ENCODE data around the gene SLC5A2. TPM values are rescaled to one million over a fixed set of nuclear protein-coding genes. Genes with fewer than 3 reads are reported as not detected.
A peak's percentile ranks its signal among the peaks of the same experiment; 100 is the strongest.

The SLC5A2 gene
- total RNA-seq, 2 experiments from 2014 or later, result not detected

DNA sequence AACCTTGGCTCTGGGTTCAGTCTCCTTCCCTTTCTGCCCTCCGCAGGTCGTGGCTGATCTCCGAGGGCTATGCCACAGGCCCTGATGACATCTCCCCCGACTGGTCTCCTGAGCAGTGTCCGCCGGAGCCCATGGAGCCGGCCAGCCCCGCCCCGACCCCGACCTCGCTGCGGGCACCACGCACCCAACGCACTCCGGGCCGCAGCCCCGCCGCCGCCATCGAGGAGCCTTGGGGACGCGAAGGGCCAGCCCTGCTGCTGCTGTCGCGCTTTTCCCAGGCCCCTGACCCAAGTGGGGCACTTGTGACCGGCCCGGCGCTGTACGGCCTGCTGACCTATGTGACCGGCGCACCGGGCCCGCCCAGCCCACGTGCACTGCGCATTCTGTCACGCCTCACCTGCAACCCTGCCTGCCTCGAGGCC lies 18.6 kb upstream of the SLC5A2 start:
- CTCF ChIA-PET, result interaction anchor here (0.6 to 1.2 kb wide), 2 partner anchors 39 to 405 kb away, joined by 3 read pairs; no protein-coding TSS in a partner anchor
- no peak overlapping the region for H3K4me3 Mint-ChIP-seq
- H3K4me1 Mint-ChIP-seq, result peaks cover 34% of the 10 kb centered on the region
- H3K9me3 Mint-ChIP-seq (ENCODE audit: low read depth), result no peaks in the 10 kb centered on the region
- no peak overlapping the region for H3K27ac Mint-ChIP-seq
- no peak for ATAC-seq
- H3K27me3 Mint-ChIP-seq, result no peaks in the 10 kb centered on the region
- H3K36me3 Mint-ChIP-seq, result peaks cover 18% of the 10 kb centered on the region
- no peak for DNase-seq

DNA sequence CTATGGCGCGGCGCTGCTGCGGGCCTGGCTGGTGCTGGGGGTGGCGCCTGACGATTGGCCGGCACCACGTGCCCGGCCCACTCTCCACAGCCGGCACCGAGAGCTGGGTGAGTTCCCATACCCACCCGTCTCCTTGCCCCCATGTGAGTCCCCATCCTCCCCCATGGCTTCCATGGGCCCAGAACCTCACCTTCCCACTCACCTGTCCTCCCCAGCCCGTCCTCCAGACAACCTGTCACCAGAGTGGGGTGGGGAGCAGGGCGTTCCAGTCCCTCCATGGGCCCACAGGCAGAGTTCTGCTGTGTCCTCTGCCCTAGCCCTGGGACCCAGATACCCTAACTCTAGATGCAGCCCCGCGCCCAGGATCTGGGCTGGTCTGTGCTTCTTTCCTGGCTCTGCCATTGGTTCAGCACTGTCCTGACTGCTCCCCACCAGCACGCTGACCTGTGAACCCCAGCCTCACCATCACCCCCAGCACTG lies 18.1 kb upstream of the SLC5A2 start:
- H3K36me3 Mint-ChIP-seq, result peaks cover 18% of the 10 kb centered on the region
- H3K4me3 Mint-ChIP-seq, result no peak overlapping the region
- ATAC-seq (no peak), DNase-seq (no peak)
- H3K4me1 Mint-ChIP-seq, result peaks cover 34% of the 10 kb centered on the region
- H3K27me3 Mint-ChIP-seq, result no peaks in the 10 kb centered on the region
- no peaks in the 10 kb centered on the region for H3K9me3 Mint-ChIP-seq (ENCODE audit: low read depth)
- CTCF ChIA-PET, result no interaction called here
- no peak overlapping the region for H3K27ac Mint-ChIP-seq

DNA sequence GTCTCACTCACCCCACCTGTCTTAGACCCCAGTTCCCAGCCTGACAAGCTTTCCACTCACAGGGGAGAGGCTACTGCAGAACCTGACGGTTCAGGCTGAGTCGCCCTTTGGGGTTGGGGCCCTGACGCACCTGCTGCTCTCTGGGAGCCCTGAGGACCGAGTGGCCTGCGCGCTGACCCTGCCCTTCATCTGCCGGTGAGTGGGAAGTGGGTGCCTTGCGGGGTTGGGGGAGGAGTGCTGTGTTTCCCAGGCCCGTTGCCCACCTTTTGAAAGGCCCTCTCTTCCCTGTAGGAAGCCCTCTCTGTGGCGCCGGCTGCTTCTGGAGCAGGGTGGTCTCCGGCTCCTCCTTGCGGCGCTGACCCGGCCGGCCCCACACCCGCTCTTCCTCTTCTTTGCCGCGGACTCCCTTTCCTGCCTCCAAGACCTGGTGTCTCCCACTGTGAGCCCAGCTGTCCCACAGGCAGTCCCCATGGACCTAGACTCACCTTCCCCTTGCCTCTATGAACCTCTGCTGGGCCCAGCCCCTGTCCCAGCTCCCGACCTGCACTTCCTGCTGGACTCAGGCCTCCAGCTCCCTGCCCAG lies 17.0 kb upstream of the SLC5A2 start:
- H3K9me3 Mint-ChIP-seq (ENCODE audit: low read depth), result no peaks in the 10 kb centered on the region
- CTCF ChIA-PET, result no interaction called here
- H3K4me1 Mint-ChIP-seq, result peaks cover 24% of the 10 kb centered on the region
- no peak overlapping the region for H3K27ac Mint-ChIP-seq
- H3K36me3 Mint-ChIP-seq, result peaks cover 18% of the 10 kb centered on the region
- DNase-seq (no peak), ATAC-seq (no peak)
- H3K4me3 Mint-ChIP-seq, result no peak overlapping the region
- H3K27me3 Mint-ChIP-seq, result peaks cover 4% of the 10 kb centered on the region

DNA sequence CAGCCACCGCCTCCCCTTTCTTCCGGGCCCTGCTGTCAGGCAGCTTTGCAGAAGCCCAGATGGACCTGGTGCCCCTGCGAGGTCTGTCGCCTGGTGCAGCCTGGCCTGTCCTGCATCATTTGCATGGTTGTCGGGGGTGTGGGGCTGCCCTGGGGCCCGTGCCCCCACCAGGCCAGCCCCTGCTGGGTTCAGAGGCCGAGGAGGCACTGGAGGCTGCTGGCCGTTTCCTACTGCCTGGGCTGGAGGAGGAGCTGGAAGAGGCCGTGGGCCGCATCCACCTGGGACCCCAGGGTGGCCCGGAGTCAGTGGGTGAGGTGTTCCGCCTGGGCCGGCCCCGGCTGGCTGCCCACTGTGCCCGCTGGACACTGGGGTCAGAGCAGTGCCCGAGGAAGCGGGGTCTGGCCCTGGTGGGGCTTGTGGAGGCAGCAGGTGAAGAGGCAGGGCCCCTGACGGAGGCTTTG lies 16.5 kb upstream of the SLC5A2 start:
- no peak overlapping the region for H3K4me3 Mint-ChIP-seq
- H3K4me1 Mint-ChIP-seq, result peaks cover 18% of the 10 kb centered on the region
- no peak for DNase-seq
- no peak for ATAC-seq
- CTCF ChIA-PET, result no interaction called here
- H3K9me3 Mint-ChIP-seq (ENCODE audit: low read depth), result no peaks in the 10 kb centered on the region
- H3K36me3 Mint-ChIP-seq, result peaks cover 18% of the 10 kb centered on the region
- peaks cover 9% of the 10 kb centered on the region for H3K27me3 Mint-ChIP-seq
- peak overlapping the region; percentile 75 for H3K27ac Mint-ChIP-seq

DNA sequence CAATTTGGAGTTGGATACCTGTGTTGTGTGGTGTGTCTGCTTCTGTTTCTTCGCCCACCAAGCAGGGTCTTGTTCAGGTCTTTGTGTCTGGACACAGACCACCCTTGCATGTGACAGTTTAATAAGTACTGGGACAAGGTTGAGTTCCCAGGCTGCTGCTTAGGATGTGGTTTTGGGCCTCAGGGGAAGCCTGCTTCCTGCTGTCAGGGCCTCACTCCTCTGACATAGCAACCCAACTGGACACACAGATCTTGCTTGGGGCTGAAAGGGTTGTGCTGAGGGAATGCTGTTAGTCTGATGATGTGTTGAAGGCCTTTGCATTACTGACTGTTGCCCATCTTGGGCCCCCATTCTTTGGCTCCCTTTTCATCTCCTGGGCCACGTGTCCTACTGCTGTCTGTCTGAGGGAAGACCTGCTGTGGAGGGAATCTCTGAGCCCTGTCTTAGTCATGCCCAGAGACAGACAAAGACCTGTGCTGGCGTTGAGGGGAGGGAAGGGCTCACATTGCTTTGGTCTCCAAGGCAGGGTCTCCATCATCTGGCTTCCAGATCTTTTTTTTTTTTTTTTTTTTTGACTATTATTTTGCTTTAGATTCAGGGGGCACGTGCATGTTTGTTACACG lies 15.7 kb upstream of the SLC5A2 start:
- Mint-ChIP-seq H3K4me1 (peaks cover 18% of the 10 kb centered on the region), H3K9me3 (ENCODE audit: low read depth) (no peaks in the 10 kb centered on the region), H3K4me3 (no peak overlapping the region), H3K36me3 (peaks cover 18% of the 10 kb centered on the region), H3K27ac (peak overlapping the region; percentile 75), H3K27me3 (peaks cover 13% of the 10 kb centered on the region)
- DNase-seq (no peak), ATAC-seq (peak; percentile 63)
- CTCF ChIA-PET, result no interaction called here

DNA sequence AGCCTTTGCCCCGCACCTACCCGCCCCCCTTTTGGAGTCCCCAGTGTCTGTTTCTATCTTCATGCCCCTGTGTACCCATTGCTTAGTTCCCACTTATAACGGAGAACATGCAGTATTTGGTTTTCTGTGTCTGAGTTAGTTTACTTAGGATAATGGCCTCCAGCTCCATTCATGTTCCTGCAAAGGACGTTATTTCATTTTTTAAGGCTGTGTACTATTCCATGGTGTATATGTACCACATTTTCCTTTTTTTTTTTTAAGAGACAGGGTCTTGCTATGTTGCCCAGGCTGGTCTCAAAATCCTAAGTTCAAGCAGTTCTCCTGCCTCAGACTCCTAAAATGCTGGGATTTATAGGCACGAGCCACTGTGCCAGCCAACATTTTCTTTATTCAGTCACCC lies 15.1 kb upstream of the SLC5A2 start:
- peaks cover 19% of the 10 kb centered on the region for H3K27me3 Mint-ChIP-seq
- H3K9me3 Mint-ChIP-seq (ENCODE audit: low read depth), result no peaks in the 10 kb centered on the region
- CTCF ChIA-PET, result interaction anchor here (1.5 to 2.3 kb wide), 2 partner anchors 8 to 401 kb away, joined by 3 to 14 read pairs; partner anchors contain the start of gene ARMC5
- ATAC-seq (no peak), DNase-seq (no peak)
- no peak overlapping the region for H3K4me3 Mint-ChIP-seq
- H3K27ac Mint-ChIP-seq, result peak overlapping the region; percentile 50
- peaks cover 17% of the 10 kb centered on the region for H3K36me3 Mint-ChIP-seq
- H3K4me1 Mint-ChIP-seq, result peaks cover 24% of the 10 kb centered on the region

DNA sequence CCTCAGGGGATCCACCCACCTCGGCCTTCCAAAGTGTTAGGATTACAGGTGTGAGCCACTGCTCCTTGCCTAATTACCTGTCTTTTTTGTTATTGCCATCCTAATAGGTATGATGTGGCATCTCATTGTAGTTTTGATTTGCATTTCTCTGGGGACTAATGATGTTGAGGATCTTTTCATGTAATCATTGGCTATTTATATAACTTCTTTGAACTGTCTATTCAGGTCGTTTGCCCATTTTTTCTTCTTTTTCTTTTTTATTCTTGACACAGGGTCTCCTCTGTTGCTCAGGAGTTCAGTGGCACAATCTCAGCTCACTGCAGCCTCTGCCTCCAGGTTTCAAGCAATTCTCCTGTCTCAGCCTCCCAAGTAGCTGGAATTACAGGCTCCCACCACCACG lies 12.3 kb upstream of the SLC5A2 start:
- Mint-ChIP-seq H3K4me3 (no peak overlapping the region), H3K9me3 (ENCODE audit: low read depth) (no peaks in the 10 kb centered on the region), H3K27me3 (peaks cover 32% of the 10 kb centered on the region), H3K27ac (no peak overlapping the region), H3K4me1 (peaks cover 25% of the 10 kb centered on the region), H3K36me3 (peaks cover 4% of the 10 kb centered on the region)
- CTCF ChIA-PET, result interaction anchor here (1.9 kb wide), 1 partner anchor 10 kb away, joined by 7 read pairs; no protein-coding TSS in a partner anchor
- DNase-seq (no peak), ATAC-seq (no peak)

DNA sequence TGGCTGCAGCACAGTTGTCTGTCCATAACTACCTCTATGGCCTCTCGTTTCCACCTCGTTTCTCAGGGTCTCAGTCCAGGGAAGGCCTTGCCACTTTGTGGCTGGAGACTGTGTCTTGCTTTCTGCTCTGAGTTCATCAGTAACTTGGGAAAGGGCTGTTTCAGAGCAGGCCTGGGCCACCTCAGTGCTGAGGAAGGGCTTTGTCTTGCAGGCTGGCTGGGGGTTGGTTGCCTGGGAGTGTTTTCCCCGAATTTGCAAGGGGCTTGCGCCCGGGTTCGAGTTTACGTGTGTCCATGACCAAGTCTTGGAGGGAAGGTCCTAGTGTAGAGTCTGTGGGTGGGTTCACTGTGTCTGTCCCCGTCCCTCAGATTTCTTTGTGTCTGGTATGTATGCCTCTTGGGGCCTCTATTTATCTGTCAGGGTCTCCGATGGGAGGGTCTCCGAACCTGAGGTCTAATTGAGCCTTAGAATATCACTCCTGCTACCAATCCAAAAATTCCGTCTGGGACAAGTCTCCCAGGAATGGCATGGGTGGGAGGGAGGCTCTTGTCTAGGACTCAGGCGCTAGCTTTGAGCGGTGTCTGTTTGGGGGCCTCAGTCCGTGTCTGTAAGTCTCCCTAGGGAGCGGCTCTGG lies 11.6 kb upstream of the SLC5A2 start:
- H3K4me3 Mint-ChIP-seq, result no peak overlapping the region
- DNase-seq (no peak), ATAC-seq (no peak)
- peaks cover 29% of the 10 kb centered on the region for H3K4me1 Mint-ChIP-seq
- CTCF ChIA-PET, result interaction anchor here (1.9 kb wide), 1 partner anchor 11 kb away, joined by 7 read pairs; no protein-coding TSS in a partner anchor
- H3K27me3 Mint-ChIP-seq, result peaks cover 39% of the 10 kb centered on the region
- peaks cover 3% of the 10 kb centered on the region for H3K36me3 Mint-ChIP-seq
- H3K9me3 Mint-ChIP-seq (ENCODE audit: low read depth), result no peaks in the 10 kb centered on the region
- no peak overlapping the region for H3K27ac Mint-ChIP-seq

DNA sequence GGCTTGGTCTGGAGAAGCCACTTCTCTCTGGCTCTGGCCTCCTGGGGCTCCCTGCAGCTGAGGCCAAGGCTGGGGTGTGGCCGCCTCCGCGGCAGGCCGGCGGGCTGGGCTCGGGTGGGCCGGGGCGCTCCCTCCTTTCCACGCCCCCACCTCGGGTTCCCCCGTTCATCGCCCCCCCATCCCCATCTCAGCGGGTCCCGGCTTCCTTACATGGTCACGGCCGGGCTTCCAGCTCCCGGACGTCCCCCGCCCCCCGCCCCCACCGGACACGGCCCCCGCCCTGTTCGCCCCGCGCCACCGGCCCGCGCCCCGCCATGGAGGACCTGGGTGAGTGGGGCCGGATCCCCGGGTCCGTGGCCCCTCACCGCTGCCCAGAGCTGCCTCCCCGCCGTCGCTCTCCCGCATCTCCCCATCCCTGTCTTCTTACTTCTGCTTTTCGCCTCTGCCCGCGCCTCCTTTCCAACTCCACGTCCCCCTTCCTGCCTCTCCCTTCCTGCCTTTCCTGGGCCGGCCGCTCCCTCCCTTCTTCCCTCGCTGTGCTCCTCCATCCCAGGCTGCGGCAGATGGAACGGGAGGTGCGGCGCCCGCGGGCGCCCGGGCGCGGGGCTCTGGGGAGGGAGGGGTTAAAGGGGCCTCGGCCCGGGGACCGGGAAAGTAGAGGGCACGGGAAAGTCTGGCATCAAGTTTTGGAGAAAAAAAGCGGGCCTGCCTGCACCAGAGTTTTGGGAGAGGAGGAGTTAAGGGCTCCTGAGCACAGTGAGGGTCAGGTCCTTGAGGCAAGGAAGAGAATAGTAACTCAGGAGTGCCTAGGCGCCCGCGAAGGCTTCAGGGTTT lies 10.8 kb upstream of the SLC5A2 start, which contains the start of gene TGFB1I1:
Gene TGFB1I1 (plus strand): TSS at position 278 of the 834 bp plus-strand sequence. CDS start 37 bp downstream, at position 315.
- no peak for DNase-seq
- no peak for ATAC-seq
- Mint-ChIP-seq H3K4me3 (peak within 1 kb of the TSS; percentile 47), H3K4me1 (peaks cover 25% of the 10 kb centered on the region), H3K9me3 (ENCODE audit: low read depth) (no peaks in the 10 kb centered on the region), H3K27me3 (peaks cover 39% of the 10 kb centered on the region), H3K36me3 (peaks cover 1% of the 10 kb centered on the region), H3K27ac (no peak within 1 kb of the TSS)
- CTCF ChIA-PET, result interaction anchor here (1.9 kb wide), 1 partner anchor 12 kb away, joined by 7 read pairs; no protein-coding TSS in a partner anchor

DNA sequence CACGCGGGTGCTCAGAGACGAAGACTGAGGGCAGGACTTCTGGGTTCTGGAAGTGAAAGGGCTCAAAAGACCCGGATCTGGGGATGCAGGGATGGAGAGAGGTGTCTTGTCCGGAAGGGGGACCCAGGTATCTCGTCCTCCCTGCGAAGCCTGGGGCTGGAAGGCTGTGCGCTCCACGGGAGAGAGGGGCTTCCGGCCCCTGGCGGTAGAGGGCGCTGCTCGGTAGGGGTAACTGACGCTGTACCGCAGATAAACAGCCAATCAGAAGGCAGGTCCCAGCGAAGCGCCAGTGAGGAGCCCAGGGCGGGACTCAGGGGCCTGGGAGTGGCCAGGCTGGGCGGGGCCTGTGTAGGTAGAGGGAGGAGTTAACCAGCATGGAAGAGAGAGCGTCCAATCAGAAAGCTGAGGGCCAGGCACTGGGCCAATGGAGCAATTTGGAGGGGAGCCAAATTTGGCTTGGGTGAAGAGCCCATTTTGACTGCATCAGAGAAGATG lies 10.2 kb upstream of the SLC5A2 start:
- no peaks in the 10 kb centered on the region for H3K36me3 Mint-ChIP-seq
- H3K27me3 Mint-ChIP-seq, result peaks cover 42% of the 10 kb centered on the region
- peak overlapping the region; percentile 47 for H3K4me3 Mint-ChIP-seq
- H3K27ac Mint-ChIP-seq, result no peak overlapping the region
- no peaks in the 10 kb centered on the region for H3K9me3 Mint-ChIP-seq (ENCODE audit: low read depth)
- ATAC-seq, result peak; percentile 29
- CTCF ChIA-PET, result no interaction called here
- peak; percentile 62 for DNase-seq
- peaks cover 19% of the 10 kb centered on the region for H3K4me1 Mint-ChIP-seq

DNA sequence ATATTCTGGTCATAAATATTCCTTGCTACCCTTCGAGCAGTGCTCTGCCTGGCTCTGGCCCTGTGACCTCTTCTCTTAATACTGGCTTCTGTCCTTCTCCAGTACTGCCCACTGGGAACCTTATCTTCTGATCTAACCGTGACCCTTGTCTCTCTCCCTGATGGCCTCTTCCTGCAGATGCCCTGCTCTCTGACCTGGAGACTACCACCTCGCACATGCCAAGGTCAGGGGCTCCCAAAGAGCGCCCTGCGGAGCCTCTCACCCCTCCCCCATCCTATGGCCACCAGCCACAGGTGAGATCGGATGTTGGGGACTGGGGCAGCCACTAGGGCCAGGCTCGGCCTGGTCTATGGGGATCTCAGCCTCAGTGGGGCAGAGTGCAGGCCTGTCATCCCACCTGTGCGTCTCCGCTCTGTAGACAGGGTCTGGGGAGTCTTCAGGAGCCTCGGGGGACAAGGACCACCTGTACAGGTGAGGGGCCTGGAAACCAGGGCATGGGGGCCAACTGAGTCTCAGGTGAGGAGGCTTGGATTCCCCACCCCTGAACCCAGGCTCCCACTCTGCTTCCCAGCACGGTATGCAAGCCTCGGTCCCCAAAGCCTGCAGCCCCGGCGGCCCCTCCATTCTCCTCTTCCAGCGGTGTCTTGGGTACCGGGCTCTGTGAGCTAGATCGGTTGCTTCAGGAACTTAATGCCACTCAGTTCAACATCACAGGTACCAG lies 9.5 kb upstream of the SLC5A2 start:
- Mint-ChIP-seq H3K4me1 (peaks cover 17% of the 10 kb centered on the region), H3K36me3 (no peaks in the 10 kb centered on the region), H3K4me3 (no peak overlapping the region), H3K27ac (no peak overlapping the region), H3K9me3 (ENCODE audit: low read depth) (no peaks in the 10 kb centered on the region), H3K27me3 (peaks cover 46% of the 10 kb centered on the region)
- ATAC-seq, result no peak
- DNase-seq, result no peak
- CTCF ChIA-PET, result interaction anchor here (4.9 kb wide), 1 partner anchor 14 kb away, joined by 36 read pairs; the partner anchor contains the start of gene ARMC5

DNA sequence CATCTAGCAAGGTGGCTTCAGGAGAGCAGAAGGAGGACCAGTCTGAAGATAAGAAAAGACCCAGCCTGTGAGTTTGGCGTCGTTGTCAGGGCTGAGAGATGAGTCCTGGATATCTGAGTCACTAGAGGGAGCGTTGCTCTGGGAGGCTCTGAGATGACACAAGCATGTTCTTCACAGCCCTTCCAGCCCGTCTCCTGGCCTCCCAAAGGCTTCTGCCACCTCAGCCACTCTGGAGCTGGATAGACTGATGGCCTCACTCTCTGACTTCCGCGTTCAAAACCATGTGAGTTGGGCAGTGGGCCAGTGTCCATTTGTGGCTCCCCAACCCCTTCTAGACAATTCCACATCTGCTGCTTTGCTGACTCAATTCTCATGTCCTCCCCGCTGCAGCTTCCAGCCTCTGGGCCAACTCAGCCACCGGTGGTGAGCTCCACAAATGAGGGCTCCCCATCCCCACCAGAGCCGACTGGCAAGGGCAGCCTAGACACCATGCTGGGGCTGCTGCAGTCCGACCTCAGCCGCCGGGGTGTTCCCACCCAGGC lies 8.7 kb upstream of the SLC5A2 start:
- H3K27ac Mint-ChIP-seq, result no peak overlapping the region
- H3K4me1 Mint-ChIP-seq, result peaks cover 17% of the 10 kb centered on the region
- ATAC-seq, result no peak
- no peaks in the 10 kb centered on the region for H3K9me3 Mint-ChIP-seq (ENCODE audit: low read depth)
- no peaks in the 10 kb centered on the region for H3K36me3 Mint-ChIP-seq
- no peak overlapping the region for H3K4me3 Mint-ChIP-seq
- H3K27me3 Mint-ChIP-seq, result peaks cover 46% of the 10 kb centered on the region
- CTCF ChIA-PET, result interaction anchor here (0.8 to 4.9 kb wide), 3 partner anchors 14 to 237 kb away, joined by 3 to 36 read pairs (median 3); partner anchors contain the start of gene ARMC5
- DNase-seq, result no peak

Data from activated CD8-positive, alpha-beta memory T cell treated with anti-CD3 and anti-CD28 coated beads, Interleukin-2, amount 10 ng/mL, durations not matched to agents 7 days and 5 days (primary cell).